Activated T-cell treated with anti-CD3 and anti-CD28 coated beads for 24 hours (primary cell): Measurements from ENCODE around the gene LAMA5.

Source experiments
- DNase-seq: peaks from one replicate; pipeline ENCODE4 v3.0.0-alpha.2; 2020; ENCODE audit warnings: low read depth

The LAMA5 gene

DNA sequence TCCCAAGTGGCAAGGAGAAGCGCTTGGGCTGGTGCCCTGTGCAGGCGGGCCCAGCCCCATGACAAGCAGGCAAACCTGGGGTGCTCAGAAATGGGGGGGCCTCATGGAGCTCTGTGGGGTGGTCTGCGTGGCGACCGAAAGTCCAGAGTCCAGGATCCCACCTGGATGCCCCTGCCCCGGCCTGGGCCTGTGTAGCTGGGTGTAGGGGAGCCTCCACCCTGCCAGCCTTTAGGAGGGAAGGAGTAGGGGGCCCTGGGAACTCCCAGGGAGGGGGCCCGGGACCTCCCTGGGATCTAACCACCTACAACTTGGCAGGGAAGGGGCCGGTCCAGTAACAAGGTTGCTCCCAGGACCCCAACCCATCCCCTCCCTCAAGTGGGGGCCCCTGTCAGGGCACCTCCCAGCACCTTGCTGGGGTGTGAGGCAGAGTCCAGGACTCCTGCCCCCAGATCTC is 4.5 kb upstream of the LAMA5 start:
- DNase-seq = no peak

DNA sequence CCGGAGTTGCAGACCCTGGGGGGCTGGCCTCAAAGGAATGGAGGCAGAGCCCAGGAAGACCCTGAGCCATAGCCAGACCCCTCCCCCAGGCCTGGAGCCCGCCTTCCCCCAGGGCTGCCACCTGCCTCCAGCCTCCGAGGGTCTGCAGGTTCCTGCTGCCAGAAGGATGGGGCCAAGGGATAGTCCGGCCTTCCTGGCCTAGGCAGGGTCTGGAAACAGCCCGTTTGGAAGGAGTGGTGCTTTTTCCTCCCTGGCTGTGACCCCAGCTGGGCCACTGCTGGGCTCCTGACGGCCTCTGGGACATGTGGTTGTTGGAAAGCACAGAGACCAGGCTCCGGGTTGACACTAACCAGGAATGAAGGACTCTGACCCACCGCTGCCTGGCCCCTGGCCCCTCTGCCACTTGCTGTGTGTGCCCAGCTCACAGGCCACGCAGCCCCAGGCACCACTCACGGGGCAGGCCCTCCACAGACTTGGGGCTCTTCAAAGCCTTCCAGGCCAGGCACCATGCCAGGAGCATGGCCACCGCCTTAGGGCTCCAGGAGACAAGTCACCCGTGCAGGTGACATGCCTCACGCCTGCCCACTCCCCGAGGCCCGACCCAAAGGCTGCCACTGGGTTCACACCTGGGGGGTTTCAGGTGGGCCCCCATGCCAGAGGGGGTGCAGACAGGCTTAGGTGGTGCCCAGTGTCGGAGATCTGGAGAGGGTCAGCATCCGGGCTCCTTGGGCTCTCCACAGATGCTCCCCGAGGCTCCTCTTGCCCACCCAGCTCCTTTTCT is 3.9 kb upstream of the LAMA5 start:
- no peak for DNase-seq

DNA sequence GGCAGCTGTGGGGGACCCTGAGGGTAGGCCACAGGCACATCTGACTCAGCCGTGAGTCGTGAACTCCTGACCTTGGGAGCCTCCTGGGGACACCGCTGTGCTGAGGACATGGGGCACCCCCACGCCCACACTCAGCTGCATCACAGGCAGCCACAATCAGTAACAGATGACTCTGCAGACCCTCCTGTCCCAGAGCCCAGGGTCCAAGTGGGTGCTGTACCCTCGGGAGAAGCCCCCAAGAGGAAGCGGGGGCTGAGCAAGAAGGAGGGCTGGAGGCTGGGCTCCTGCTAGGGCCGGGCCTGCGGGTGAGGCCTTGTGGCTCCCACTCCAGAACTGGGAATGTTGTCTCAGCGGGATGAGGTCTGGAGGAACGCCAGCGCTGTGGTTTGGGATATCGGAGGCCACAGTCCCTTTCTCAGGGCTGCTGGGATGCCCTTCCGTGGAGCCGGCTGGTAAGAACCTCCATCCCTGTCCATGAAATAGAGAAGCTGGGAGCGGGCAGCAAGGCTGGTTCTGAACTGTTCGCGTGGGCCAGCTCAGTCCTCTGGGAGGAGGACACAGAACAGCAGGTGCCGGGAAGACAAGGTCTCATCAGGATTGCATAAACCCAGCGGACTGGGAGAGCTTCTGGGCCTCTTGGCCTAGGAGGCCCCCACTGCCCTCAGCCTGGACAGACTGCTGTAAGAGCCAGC is 3.1 kb upstream of the LAMA5 start:
- peak; percentile 41 for DNase-seq

DNA sequence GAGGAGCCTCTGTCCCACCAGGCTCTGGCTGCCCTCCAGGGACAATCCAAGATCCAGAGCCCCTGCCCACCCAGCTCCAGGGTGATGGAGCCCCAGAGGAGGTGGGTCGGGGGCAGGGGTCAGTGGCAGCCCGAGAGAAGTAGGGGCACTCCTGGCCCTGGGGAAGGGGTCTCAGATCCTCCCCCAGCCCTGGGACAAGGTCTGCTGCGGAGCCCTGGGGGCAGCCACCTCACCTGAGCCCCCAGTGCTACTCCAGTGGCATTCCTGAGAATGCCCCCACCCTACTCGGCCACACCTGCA is 2.7 kb upstream of the LAMA5 start:
- DNase-seq = no peak

DNA sequence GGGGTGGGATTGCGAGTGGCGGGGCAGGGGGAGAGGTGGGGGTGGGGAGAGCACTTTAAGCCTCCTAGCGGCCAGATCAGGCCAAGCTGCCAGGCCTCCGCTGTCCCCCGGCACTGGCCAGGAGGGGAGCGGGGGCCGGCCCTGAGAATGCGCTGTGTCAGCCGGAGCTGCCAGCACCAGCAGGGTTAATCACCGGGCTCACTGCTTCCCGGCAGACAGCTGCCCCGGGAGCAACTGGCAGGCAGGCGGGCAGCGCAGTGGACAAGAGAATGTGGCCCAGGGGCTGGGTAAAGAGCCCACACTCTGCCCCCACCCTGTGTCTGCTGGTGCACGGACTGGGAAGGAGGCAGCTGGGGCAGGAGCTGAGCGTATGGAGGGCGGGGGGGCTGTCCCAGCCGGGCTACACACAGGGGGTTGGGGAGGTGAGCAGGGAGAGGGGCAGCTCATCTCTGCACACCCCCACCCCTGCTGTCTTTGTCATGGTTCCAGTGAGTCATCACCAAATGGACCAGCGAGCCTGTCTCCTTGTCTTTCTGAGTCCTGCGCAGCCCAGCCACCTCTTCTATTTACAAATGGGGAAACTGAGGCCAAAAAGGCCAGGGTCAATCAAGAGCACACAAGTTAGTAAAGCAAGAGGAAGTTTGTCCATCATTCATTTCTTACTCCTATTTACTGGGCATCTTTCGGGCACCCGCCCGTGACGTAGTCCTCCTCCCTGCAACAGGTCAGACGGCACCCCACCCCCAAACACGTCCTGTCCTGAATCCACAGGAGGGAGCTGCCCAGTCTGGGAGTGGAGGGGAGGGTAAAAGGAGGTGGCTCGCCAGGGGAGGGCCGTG is 2.1 kb upstream of the LAMA5 start:
- DNase-seq = no peak

DNA sequence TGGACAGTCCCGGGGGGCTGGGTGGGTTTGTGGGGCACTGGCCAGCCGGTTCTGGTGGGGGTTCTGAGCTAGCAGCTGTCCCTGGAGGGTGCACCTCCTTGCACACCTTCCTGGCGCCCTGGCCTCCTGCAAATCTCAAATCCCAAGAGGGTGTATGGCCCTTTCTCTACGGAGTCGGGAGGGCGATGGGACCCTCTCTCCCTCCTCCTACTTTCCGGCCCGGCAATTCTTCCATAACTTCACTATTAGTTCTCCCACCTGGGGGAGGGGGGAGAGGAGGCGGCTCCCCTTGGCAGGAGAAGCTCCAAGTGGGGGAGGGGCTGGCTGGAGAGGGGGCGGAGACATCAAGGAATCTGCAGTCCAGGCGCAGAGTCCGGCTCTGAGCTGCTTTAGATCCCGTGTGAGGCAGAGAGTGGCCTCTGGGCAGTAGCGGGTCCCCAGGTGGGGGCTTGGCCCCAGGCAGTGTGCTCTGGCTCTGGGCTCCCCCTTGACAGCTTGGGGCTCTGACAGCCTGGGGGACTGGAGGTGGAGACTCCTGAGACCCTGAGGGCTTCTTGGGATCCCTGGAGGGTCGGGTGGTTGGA is 1.4 kb upstream of the LAMA5 start:
- no peak for DNase-seq

DNA sequence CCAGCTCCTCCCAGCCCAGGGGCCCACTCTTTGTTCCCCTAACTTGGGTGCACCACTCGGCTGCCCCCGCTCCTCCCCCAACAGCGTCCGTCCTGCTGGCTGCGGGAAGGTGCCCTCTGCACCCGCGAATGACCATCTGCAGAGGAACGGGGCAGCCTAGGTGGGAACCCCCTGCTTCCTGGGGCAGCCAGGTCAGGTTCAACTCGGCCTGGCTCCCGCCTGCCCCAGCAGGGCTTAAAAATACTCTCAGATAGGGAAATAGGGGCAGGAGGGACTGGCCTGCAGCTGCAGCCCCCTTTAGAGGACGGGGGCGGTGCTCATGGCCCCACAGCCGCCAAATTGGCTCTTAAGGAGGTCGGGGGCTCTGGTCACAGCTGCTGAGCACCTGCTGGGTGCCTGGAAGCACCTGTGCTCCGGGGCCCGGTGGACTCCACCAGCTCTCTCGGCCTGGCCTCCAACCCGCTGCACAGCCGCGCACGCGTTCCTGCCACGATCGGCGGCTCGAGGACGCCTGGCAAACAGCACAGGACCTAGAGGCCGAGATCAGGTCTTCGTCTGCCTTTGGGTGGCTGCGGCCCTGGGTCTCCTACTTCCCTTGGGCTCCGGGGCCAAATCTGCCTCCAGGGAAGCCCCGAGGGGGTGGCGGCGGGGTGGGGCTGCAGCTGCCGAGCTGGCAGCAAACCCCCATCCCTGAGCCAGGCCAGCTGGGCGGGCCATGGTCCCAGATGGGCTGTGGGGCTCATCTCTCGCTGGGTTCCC is 700 bp upstream of the LAMA5 start:
- DNase-seq = no peak

DNA sequence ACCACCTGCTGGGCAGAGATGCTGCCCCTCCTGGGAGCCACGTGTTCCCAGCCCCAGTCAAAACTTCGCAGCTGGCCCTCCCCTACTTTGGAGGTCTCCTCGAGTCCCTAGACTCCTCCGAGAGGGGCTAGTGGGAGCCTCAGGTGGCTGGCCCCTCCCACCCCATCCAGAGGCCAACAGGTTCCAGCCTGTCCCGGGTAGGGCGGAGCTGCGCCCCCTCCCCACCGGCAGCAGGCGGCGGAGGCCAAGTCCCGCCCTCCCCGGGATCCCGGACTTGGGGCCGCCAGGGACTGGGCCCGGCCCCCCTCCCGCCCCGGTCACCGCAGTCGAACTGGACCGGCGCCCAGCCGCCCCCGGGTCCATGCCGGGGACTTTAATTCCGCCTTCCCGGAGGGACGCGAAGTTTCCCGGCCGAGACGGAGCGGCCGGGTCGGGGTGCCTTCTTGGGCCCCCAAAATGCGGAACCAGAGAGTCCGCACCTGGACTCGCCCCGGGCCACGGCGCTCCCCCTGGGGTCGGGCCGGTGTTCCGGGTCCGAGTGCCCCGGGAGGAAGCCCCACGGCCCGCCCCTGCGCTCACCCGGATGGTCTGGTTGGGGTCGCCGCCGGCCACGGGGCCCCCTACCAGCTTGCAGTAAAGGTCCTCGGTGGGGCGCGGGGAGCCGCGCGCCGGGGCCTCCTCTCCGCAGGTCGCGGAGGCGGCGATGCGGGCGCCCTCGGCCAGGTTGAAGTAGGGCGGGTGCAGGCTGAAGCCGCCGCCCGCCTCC is 559 bp downstream of the LAMA5 start:
- DNase-seq = no peak

DNA sequence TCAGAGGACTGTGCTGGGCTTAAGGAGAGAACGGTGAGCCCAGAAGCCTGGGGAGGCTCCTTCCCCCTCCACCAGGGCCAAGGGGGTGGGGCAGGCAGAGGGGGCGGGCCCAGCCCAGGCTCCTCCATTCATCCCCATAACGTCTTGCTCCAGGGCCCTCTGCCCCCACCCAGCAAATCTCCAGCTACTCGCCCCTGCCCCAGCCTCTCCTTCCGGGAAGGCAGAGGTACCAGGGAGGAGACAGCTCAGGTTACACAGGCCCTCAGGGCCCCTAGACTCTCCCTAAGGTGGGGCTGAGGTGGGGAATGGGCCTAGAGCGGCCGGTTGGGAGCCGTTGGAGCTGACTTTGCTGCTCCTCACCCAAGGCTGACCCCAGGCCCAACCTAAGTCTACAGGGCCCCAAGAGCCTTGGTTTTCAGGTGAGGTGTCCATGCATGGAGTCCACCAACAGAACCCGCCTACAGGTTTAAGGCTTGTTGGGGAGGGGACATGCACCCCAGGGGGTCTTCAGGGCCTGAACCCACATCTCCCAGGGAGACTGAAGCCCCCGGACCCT is 1.2 kb downstream of the LAMA5 start:
- DNase-seq = no peak

DNA sequence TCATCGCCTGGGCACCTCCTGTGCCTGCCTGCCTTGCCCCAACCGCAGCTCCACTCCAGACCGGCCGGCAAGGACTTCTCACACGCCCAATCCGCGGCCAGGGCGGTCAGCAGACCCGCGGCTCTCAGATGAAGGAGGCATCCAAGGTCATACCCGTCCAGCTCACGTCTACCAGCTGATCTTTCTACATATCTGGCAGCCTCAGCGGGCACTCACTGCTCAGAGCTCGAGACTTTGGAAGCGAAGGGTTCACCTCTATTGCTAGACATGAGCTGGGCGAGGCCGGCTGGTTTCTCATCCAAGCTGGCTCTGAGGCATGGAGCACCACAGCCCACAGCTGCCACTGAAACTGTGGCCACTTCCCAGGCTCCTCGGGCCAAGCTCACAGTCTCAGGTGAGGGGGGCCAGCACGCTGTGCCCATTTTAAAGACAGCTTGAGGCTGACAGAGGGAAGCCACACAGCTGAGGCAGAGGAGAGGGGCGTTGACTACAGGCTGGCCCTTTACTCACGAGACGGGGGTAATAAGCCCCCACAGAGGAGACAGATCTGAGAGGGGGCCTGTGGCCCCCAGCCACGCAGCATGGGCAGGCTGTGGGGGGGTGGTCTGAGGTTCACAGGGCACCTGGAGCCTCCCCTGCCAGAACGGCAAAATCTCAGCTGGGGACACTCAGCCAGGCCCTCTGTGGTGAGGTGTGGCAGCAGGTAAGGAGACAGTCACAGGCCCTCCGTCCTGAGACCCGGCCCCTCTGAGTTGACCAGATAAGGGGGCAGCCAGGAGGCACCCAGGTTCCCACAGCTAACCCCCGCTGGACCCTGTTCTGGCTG is 2.0 kb downstream of the LAMA5 start:
- no peak for DNase-seq

DNA sequence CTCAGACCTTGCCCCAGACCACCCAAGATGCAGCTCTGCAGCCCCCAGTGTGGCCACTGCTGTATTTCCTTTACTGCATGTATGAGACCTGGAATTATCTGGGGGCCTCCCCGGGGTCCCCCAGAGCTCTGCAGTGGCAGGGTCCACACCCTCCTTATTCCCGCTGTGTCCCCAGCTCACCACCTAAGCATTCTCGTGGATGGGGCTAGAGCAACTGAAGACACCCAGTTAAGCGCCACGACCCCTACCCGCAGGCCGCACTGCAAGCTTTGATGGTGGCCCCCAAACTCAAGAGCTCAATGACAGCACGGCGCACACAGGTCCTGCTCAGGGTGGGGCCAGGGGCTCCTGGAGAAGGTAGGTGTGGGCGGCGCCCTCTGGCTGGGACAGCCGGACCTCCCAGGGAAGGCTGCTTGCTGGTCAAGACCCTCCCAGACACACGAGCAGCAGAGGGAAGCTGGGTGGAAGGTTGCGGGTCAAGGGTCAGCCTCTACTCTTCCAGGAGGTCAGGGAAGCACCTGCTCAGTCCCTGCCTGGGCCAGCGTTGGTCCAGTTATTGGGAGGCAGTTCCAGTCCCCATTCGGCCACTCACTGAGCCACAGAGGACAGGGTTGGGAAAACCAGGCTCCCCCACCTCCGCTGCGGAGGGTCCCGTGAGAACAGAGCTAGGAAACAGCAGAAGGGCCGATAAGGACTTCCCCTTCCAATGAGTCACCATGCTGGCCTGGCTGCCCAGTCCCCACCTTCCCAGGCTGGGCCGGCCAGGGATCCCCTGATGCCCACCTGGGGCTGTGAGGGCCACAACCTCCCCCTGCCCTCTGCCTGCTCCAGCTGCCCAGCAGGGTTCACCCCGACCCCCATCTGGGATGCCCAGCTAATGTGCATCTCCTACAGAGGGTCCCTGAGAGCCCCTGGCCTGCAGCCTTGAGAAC is 2.9 kb downstream of the LAMA5 start:
- no peak for DNase-seq

DNA sequence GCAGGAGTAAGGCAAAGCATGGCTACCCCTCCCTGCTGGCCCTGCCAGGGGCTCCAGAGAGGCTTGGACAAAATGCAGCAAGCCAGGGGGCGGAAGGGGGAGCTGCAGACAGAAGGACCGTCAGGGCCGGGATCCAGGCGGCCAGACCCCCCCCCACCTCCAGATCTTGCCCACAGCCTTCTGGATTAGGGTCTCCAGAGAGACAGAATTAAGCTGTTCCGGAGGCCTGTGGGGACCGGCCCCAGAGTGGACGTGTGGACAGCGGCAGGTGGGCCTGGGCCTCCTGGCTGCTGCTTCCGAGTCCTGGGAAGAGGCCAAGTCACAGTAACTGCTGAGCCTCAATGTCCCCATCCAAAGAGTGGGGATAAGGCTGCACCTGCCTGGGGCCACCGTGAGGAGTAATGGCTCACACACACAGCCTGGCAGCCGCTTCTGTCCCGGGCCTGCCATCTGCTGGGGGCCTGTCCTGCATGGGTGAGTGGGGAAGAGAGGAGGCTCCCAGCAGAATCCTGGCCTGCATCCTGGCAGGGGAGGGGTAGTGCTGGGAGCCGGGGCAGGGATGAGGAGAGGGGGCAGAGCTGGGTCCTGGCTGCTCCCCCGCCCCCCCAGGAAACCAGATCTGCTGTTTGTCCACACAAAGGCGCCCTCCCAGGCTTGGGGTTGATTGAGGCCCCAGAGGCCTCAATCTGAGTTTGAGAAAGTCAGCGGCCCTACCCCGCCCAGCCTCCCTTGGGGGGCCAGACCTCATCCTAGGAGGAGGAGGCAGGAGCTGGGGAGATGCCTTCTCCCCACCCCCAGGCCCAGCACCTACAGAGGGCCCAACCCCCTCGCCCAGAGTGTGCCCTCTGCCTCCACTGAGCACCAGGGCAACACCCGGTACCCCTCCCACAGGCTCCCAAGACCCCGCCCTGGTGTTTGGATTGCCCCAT is 3.9 kb downstream of the LAMA5 start:
- no peak for DNase-seq

DNA sequence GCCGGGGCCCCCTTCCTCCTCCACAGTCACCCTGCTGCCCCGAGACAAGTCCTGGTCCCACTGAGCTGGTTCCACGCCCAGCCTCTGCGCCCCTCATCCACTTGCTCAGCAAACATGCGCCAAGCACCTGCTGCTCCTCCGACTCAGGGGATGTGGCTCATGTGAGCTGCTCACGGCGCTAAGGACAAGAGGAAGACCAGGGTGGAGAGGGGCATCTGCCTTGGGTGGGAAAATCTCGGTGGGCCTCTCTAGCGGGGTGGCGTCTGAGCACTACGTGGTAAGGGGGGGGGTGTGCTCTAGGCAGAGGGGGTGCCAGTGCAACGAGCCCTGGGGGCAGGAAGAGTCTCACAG is 4.5 kb downstream of the LAMA5 start:
- no peak for DNase-seq

DNA sequence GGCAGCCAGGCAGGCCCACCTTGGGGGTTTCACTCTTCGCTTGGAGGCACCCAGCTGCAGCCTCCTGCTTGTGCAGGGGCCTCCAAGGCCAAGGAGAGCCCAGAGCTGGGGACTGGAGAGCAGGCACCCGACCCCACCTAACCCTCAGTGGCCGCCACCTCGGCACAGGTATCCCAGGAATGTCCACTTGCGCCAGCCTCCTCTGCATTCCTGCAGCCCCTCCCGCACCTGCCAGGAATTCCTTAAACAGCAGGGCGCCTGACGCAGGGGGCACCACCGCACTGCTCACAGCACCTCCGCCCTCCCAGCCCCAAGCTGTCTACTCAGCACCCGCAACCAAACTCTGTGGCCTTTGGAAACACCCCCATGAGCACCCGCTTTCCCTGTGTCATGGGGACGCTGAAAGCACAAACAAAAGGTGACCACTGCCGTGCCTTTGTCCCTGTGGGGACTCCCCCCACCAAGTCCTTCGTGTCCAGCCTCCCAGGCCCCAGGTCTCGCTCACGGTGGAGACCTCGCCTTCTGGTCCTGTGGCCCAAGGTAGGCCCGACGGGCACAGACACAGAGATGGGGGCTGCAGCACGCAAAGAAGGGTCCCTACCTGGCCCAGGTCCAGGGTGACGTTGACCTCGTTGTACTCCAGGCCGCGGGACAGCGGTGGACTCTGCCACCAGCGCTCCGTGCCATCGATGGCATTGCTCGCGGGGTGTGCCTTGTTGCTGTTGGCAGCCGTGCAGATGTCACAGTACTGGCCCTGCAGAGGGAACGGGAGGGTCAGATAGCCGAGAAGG is 5.1 kb downstream of the LAMA5 start:
- DNase-seq = no peak

DNA sequence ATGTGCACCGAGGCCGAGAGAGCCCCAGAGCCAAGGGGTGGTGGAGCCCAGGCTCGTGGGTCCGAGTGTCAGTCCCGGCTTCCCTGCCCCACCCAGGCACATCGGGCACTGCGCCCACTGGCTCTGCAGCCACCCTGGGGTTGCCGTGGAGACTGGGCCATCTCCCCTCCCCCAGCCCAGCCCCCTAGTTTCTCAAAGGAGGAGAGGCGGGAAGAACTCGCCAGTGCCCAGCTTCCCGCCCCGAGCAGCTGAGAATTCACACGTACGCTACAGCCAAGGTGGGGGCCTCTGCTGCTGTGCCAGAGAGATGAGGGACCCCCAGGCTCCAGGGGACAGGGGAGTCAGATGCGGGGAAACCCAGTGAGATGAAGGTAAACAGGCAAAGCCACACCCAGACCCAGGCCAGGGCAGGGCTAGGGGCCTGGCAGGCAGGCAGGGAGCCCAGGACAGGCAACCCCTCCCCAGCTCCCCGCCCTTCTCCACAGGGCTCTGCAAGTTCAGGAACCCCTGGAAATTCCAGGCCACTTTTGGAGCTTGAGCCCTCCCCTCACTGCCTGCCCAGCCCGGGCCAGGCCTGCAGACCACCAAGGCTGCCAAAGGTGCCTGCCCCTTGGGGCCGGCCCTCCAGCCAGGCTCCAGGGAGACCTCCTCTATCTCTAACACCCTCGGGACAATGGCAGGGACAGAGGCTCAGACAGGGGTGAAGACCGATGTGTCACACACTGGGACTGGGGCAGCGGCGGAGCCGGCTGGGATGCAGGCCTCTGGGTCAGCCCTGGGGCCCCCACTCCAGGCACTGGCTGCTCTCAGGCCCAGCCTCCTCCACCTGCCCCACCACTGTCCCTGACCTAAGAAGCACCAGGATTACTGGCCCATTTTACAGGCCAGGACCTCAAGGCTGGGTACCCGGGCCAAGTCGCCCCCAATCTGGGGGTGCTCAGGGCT is 6.0 kb downstream of the LAMA5 start:
- DNase-seq = no peak
